NCI-H510A (cell line): Measurements from ENCODE around the gene IRF4.

ENCODE experiments used
- DNase-seq: peaks from one replicate; lab custom pipeline; 2025; lab: John Stamatoyannopoulos, UW

IRF4 gene

GRCh38 chr6:444653-445275 is 53.2 kb downstream of the IRF4 start:
- DNase-seq = no peak

DNA sequence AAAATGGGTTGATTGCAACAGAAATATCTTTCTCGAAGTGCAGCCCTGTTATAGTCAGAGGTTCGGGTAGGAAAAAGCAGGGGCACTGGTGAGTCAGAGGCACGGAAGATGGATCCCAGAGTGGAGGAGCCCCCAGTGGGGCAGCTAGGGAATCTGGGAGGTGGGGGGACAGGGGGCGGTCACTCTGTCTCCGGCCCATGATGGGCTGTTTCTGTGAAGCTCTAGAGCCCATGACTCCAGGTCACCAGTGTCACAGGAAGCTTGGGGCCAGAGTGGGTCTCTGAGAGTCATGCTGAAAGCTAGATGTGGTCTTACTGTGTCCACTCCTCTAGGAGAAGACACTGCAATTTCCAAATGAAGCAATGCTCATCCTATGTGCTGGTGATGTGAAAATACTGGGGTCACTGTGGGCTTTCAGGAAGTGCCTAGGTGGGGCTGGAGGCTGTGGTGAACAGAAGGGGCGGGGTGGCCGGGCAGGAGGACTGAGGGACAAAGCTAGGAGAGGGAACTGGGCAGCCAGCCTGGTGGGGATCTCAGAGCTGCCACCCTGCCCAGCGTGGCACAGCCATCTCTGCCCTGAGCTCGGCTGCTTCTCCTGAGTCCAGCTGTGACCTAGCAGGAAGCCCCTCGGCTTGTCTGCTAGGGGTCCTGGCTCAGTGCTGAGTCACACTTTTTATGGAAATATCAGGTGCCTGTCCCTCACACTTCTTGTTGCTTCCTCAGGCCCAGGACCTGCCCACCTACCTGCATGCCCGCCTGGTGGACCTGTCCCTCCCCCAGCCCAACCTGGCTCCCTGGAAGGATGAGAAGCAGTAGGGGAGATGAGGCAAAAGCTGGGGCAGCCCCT is 54.2 kb downstream of the IRF4 start:
- no peak for DNase-seq

DNA sequence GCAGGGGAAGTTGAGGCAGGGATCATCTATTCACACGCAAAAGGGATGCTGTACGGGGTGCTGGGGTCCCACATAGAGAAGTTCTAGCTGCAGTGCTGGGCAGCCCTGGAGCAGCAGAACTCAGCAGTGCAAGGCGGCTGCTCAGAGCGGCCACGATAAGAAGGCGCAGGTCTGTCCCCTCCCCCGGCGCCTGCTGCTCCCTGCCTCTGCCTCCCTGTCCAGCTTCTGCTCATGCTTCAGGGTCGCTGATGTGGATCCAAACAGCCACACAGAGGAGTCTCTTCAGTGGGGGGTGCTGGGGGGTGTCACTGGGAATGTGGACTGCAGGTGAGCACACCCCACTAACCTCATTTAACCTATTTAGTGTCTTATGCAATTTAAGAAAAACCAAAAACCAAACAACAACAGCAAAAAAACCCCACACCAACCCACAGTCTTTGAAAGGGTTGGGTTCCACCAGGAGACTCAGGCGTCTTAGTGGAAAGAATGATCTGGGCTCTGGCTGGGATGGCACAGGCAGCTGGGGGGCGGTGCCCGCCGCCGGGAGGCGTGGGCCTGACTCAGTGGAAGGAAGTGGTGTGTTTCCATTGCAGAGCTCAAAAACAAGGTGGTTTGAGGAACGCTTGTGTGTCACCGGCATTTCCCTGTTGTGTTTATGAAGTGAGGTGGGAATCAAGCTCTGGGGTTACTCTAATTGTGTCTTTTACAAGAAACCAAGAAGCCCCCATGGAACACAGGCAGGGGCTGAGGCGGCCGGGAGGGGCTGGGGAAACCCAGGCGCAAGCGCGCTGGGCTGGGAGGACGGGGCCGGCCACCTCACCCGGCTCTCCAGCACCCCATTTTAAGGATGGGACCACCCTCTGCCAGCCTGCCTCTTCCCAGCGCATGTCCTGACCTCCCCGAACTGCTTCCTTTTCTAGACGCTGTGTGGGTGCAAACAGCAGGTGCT is 55.1 kb downstream of the IRF4 start:
- DNase-seq = no peak

- DNase-seq = no peak
Observed at GRCh38 chr6:447381-448165, 56.0 kb downstream of the IRF4 start.

- DNase-seq = no peak
Observed at GRCh38 chr6:448296-449056, 56.9 kb downstream of the IRF4 start.

GRCh38 chr6:449057-449430 is 57.5 kb downstream of the IRF4 start:
- DNase-seq = no peak

DNA sequence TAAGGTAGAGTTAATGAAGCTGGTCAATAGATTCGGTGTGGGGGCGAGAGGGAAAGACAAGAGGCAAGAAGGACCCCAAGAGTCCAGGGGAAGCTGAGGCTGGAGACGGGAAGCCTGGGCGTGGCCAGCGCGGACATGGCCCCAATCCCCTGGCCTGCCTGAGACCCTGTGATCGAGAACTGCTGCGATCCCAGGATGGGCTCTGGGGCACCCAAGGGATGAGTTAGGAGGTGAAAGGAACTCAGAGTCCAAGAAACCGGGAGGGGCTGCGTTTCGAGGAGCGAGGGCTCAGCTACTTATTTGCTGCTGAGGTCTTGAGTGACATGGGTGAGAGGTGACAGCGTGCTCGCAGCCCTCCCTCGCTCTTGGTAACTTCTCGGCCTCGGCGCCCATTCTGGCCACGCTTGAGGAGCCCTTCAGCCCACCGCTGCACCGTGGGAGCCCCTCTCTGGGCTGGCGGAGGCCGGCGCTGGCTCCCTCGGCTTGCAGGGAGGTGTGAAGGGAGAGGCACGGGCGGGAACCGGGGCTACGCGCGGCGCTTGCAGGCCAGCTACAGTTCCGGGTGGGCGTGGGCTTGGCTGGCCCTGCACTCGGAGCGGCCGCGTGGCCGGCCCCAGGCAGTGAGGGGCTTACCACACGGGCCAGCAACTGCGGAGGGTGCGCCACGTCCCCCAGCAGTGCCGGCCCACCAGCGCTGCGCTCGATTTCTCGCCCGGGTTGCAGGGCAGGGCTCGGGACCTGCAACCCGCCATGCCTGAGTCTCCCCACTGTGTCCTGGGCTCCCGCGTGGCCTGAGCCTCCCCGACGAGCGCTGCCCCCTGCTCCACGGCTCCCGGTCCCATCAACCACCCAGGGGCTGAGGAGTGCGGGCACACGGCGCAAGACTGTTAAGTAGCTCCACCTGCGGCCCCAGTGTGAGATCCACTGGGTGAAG is 58.2 kb downstream of the IRF4 start:
- DNase-seq = no peak

- no peak for DNase-seq
Observed at GRCh38 chr6:451336-451735, 59.8 kb downstream of the IRF4 start.

GRCh38 chr6:451847-452246 is 60.3 kb downstream of the IRF4 start:
- no peak for DNase-seq

- DNase-seq = no peak
Observed at GRCh38 chr6:452301-453067, 60.9 kb downstream of the IRF4 start.

- no peak for DNase-seq
Observed at GRCh38 chr6:453152-453551, 61.6 kb downstream of the IRF4 start.

GRCh38 chr6:454148-454991 is 62.8 kb downstream of the IRF4 start:
- no peak for DNase-seq

GRCh38 chr6:455006-455585 is 63.5 kb downstream of the IRF4 start:
- DNase-seq = no peak

DNA sequence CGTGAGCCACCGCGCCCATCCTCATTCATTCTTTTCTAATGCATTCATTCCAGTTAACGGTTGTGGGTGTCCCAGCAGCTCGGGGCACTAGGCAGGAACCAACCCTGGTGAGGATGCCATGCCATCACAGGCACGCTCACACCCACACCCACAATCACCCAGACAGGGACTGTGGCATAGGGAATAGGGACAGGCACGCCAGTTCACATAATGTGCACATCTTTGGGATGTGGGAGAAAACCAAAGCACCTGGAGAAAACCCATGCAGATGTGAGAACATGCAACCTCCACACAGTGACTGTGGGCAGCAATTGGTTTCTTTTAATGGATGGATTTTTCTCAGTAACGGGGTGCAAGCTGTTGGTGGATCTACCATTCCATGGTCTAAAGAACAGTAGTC is 64.3 kb downstream of the IRF4 start:
- DNase-seq = no peak

DNA sequence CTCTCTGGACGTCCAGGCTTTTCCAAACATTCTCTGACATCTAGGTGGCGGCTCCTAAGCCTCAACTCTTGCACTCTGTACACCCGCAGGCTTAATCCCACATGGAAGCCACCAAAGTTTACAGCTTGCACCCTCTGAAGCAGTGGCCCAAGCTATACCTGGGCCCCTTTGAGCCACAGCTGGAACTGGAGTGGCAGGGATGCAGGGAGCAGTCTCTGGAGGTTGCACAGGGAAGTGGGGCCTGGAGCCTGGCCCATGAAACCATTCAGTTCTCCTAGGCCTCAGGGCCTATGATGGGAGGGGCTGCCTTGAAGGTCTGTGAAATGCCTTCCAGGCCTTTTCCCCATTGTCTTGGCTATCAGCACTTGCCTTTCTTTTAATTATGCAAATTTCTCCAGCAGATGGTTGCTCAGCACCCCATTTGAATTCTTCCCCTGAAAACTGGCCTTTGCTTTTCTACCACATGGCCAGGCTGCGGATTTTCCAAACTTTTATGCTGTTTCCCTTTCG is 64.9 kb downstream of the IRF4 start:
- no peak for DNase-seq

- DNase-seq = no peak
Observed at GRCh38 chr6:456887-457286, 65.3 kb downstream of the IRF4 start.
